Testis (tissue), 2 donors: Measurements from ENCODE around the gene MTARC2.

Experiments used
- CTCF ChIP-seq, 3 experiments: fragments of 450-650 bp in 2 of 3; fragments of 200-600 bp in 1 of 3; sonication (generic) in 1 of 3; IDR thresholded peaks; one replicate each; pipeline ENCODE4 v1.5.1; 2016 to 2019; ENCODE audit warnings: antibody characterized with exemption in 3 of 3, mild to moderate bottlenecking in 2 of 3, moderate library complexity in 1 of 3
- POLR2A ChIP-seq: fragments of 450-650 bp; IDR thresholded peaks from one replicate; pipeline ENCODE4 v1.6.1; 2017; ENCODE audit warnings: antibody characterized with exemption, mild to moderate bottlenecking, moderate library complexity

- no peak for TF ChIP-seq CTCF (IDR thresholded peaks at IDR 0.05)
- no peak for TF ChIP-seq POLR2A
These were observed 30.1 kb upstream of the MTARC2 start for GRCh38 chr1:220717800-220718640.
